ENCODE measurements around the gene TCF7.

DNA sequence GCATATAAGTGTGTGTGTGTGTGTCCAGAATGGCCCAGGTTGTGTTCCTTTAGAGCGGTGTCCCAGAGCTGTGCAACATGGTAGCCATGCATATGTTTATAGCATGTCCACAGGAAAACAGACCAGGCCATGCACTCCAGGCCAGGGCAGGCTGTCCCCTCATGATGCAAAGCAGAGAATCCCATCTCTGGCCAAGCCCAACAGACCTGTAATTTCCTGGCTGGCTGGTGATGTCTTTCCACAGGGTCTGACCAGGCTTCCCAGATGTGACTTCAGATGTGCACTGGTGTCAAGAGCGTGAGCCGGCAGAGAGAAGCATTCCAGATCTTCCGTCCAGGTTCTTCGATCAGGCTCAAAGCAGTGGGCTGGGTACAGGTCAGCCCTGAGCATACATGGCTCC is 21.1 kb upstream of the TCF7 start:
- TF ChIP-seq, protein P1, sequence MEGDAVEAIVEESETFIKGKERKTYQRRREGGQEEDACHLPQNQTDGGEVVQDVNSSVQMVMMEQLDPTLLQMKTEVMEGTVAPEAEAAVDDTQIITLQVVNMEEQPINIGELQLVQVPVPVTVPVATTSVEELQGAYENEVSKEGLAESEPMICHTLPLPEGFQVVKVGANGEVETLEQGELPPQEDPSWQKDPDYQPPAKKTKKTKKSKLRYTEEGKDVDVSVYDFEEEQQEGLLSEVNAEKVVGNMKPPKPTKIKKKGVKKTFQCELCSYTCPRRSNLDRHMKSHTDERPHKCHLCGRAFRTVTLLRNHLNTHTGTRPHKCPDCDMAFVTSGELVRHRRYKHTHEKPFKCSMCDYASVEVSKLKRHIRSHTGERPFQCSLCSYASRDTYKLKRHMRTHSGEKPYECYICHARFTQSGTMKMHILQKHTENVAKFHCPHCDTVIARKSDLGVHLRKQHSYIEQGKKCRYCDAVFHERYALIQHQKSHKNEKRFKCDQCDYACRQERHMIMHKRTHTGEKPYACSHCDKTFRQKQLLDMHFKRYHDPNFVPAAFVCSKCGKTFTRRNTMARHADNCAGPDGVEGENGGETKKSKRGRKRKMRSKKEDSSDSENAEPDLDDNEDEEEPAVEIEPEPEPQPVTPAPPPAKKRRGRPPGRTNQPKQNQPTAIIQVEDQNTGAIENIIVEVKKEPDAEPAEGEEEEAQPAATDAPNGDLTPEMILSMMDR (IDR thresholded peaks at IDR 0.05 in 4 of 5, conservative IDR thresholded peaks at IDR 0.05 in 1 of 5): no peak
- no peak for TF ChIP-seq POLR2A (IDR thresholded peaks at IDR 0.05)
